ENCODE measurements around the gene ZIC5. TPM values are rescaled to one million over a fixed set of nuclear protein-coding genes. Genes with fewer than 3 reads are reported as not detected.

ZIC5 gene
- total RNA-seq, 1 experiment from 2014 or later, result 5.2 TPM

DNA sequence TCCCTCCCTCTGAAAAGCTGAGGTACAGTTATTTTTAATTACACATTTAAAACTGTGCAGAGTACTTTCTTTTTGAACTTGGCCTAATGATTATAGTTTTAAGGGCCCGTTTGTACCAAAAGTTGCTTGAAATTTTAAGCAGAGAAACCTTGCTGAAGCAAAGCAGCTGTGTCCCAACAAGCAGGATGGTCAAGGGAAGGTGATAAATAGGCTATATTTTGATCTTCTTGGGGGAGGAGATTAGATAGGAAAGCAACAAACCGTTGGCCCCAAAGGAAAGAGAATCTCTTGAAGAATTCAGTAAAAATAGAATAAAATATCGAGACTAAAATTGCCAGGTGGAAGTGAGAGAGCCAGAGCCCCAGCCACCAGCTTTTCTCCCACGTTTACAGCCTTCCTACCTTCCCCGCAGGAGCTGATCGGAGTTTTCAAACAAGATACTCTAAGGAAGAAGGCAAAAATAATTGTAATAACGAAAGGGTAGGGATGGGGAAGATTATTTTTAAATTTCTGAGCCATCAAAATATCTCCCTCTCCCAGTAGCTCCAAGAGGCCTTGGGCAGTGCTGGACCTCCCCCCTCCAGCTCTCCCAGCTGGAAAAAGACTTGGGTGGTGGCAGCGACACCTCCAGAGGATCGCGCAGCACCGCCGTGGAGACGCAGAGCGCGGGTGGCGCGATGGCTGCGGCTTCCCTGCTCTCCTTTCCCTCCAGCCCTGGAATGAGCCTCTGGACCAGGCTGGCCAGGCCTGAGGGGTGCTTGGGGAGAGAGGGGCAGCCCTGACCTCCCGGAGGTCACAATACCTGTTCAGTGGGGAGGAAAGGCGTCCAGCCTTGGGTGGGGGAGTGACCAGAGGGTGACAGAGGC lies 15.8 kb upstream of the ZIC5 start:
- no peak; the same call in 1 of the 2 replicates for ATAC-seq
- intact Hi-C loops (cut with micrococcal nuclease; ENCODE audit: unreplicated experiment), result loop anchor here (5.0 kb wide), 1 partner anchor 100 kb away; the partner anchor contains the start of gene PCCA
- CTCF ChIA-PET, result no interaction called here
- TF ChIP-seq, protein P1, sequence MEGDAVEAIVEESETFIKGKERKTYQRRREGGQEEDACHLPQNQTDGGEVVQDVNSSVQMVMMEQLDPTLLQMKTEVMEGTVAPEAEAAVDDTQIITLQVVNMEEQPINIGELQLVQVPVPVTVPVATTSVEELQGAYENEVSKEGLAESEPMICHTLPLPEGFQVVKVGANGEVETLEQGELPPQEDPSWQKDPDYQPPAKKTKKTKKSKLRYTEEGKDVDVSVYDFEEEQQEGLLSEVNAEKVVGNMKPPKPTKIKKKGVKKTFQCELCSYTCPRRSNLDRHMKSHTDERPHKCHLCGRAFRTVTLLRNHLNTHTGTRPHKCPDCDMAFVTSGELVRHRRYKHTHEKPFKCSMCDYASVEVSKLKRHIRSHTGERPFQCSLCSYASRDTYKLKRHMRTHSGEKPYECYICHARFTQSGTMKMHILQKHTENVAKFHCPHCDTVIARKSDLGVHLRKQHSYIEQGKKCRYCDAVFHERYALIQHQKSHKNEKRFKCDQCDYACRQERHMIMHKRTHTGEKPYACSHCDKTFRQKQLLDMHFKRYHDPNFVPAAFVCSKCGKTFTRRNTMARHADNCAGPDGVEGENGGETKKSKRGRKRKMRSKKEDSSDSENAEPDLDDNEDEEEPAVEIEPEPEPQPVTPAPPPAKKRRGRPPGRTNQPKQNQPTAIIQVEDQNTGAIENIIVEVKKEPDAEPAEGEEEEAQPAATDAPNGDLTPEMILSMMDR (IDR thresholded peaks at IDR 0.05), result no peak
- TF ChIP-seq TCF7L2 (IDR thresholded peaks at IDR 0.05; ENCODE audit: low read depth, low read length), result no peak
- TF ChIP-seq, protein P2, sequence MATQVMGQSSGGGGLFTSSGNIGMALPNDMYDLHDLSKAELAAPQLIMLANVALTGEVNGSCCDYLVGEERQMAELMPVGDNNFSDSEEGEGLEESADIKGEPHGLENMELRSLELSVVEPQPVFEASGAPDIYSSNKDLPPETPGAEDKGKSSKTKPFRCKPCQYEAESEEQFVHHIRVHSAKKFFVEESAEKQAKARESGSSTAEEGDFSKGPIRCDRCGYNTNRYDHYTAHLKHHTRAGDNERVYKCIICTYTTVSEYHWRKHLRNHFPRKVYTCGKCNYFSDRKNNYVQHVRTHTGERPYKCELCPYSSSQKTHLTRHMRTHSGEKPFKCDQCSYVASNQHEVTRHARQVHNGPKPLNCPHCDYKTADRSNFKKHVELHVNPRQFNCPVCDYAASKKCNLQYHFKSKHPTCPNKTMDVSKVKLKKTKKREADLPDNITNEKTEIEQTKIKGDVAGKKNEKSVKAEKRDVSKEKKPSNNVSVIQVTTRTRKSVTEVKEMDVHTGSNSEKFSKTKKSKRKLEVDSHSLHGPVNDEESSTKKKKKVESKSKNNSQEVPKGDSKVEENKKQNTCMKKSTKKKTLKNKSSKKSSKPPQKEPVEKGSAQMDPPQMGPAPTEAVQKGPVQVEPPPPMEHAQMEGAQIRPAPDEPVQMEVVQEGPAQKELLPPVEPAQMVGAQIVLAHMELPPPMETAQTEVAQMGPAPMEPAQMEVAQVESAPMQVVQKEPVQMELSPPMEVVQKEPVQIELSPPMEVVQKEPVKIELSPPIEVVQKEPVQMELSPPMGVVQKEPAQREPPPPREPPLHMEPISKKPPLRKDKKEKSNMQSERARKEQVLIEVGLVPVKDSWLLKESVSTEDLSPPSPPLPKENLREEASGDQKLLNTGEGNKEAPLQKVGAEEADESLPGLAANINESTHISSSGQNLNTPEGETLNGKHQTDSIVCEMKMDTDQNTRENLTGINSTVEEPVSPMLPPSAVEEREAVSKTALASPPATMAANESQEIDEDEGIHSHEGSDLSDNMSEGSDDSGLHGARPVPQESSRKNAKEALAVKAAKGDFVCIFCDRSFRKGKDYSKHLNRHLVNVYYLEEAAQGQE (IDR thresholded peaks at IDR 0.05; ENCODE audit: insufficient read depth in 1 of 2, low read depth in 2 of 2, low read length in 1 of 2), result no peak
- no peak for TF ChIP-seq POLR2AphosphoS5 (IDR thresholded peaks at IDR 0.05; ENCODE audit: low read depth, low read length)
- TF ChIP-seq SIN3A (IDR thresholded peaks at IDR 0.05; ENCODE audit: borderline replicate concordance, insufficient read depth, low read depth, low read length), result no peak
- Histone ChIP-seq H3K27ac (ENCODE audit: low read length) (peak overlapping the region; percentile 96), H3K36me3 (ENCODE audit: control insufficient read depth, insufficient read depth, low read length) (peaks cover 3% of the 10 kb centered on the region; the same call in 1 of the 2 replicates), H3K9me3 (ENCODE audit: control insufficient read depth, insufficient read depth, low read depth, low read length) (no peaks in the 10 kb centered on the region), H3K4me3 (ENCODE audit: low read depth in 2 of 2, low read length in 2 of 2) (peak overlapping the region; percentile 38 to 61; a peak in 3 of 4 replicates), H3K27me3 (ENCODE audit: control insufficient read depth, insufficient read depth, low read length) (no peaks in the 10 kb centered on the region), H3K4me1 (ENCODE audit: control insufficient read depth, insufficient read depth, low read length) (peaks cover 19% of the 10 kb centered on the region)
- BruUV-seq (replicated peaks), result no TSS peak
- POLR2A ChIA-PET, result interaction anchor here (0.6 kb wide), 1 partner anchor 1656 kb away, joined by 9 read pairs; no protein-coding TSS in a partner anchor
- in situ Hi-C loops (cut with HindIII; ENCODE audit: low pct_unique_long_range_greater_than_20kb, low sequenced_read_pairs), result no loop called here
- no peak for DNase-seq (ENCODE audit: low read depth, low spot score)

DNA sequence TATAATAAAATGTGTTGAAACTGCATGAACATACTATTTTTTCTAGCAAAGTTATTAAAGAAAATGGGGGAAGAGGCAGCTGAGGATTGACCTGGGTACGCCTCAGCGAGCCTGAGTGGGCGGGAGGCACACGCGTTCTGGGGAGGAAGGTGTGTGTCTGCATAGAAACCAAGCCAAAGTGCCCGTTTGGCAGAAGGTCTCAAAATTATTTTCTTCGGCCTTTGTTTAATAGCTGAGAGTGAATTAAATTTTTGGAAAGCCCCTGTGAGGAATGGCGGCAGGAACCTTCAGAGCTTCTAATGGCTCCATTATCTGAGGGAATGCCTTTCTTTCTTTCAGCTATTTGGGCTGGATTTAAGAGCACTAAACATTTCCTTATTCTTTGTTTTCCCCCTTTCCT lies 15.2 kb upstream of the ZIC5 start:
- ChIA-PET POLR2A (interaction anchor here (0.6 kb wide), 1 partner anchor 1657 kb away, joined by 9 read pairs; no protein-coding TSS in a partner anchor), CTCF (no interaction called here)
- in situ Hi-C loops (cut with HindIII; ENCODE audit: low pct_unique_long_range_greater_than_20kb, low sequenced_read_pairs) (no loop called here), intact Hi-C loops (cut with micrococcal nuclease; ENCODE audit: unreplicated experiment) (loop anchor here (5.0 kb wide), 1 partner anchor 101 kb away; the partner anchor contains the start of gene PCCA)
- ATAC-seq (no peak), DNase-seq (ENCODE audit: low read depth, low spot score) (no peak)
- Histone ChIP-seq H3K4me3 (ENCODE audit: low read depth in 2 of 2, low read length in 2 of 2) (peak overlapping the region; percentile 38 to 61), H3K9me3 (ENCODE audit: control insufficient read depth, insufficient read depth, low read depth, low read length) (no peaks in the 10 kb centered on the region), H3K4me1 (ENCODE audit: control insufficient read depth, insufficient read depth, low read length) (peaks cover 17% of the 10 kb centered on the region), H3K36me3 (ENCODE audit: control insufficient read depth, insufficient read depth, low read length) (peaks cover 3% of the 10 kb centered on the region; the same call in 1 of the 2 replicates), H3K27ac (ENCODE audit: low read length) (peak overlapping the region; percentile 96), H3K27me3 (ENCODE audit: control insufficient read depth, insufficient read depth, low read length) (no peaks in the 10 kb centered on the region)
- BruUV-seq (replicated peaks), result no TSS peak
- TF ChIP-seq, protein P1 (IDR thresholded peaks at IDR 0.05), result no peak
- TF ChIP-seq SIN3A (IDR thresholded peaks at IDR 0.05; ENCODE audit: borderline replicate concordance, insufficient read depth, low read depth, low read length), result no peak
- no peak for TF ChIP-seq TCF7L2 (IDR thresholded peaks at IDR 0.05; ENCODE audit: low read depth, low read length)
- TF ChIP-seq, protein P2 (IDR thresholded peaks at IDR 0.05; ENCODE audit: insufficient read depth in 1 of 2, low read depth in 2 of 2, low read length in 1 of 2), result no peak
- TF ChIP-seq POLR2AphosphoS5 (IDR thresholded peaks at IDR 0.05; ENCODE audit: low read depth, low read length), result no peak
